HG03571 (cell line): ENCODE data around the gene KDM4F.
"Not testable (repeated sequence)": the region's sequence is repeated elsewhere in the genome, so short reads cannot be mapped to it uniquely, and the experiment has no call there.

Experiments
- ATAC-seq: cut with Tn5 transposase; IDR thresholded peaks from one replicate; pipeline ENCODE4 v1.9.1; 2021; ENCODE audit not compliant: unreplicated experiment

KDM4F gene

DNA sequence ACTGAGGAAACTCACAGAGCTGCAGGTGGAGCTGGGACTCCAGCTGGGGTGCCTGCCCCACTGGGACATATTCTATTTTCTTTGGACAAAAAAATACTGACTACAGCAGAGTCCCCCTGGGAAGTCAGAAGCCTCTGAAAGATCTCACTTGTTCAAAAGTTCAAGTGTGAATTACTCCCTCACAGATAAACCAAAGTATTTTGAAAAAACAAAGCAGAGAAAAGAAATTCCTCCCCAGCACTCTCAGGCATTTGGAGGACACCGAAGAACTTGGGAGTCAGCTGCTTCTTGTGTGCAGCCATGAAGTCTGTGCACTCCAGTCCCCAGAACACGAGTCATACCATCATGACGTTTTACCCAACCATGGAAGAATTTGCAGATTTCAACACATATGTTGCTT is at the start of gene KDM4F:
Gene KDM4F, plus strand, starts transcription at position 301 of the 400 bp plus-strand sequence.
- not testable (repeated sequence) for ATAC-seq

GRCh38 chr11:95003716-95004115 is 45.5 kb upstream of the KDM4F start:
- ATAC-seq = no peak

- no peak for ATAC-seq
Measured at GRCh38 chr11:95005642-95006041, 43.6 kb upstream of the KDM4F start.

GRCh38 chr11:95011376-95011775 is 37.8 kb upstream of the KDM4F start:
- no peak for ATAC-seq

DNA sequence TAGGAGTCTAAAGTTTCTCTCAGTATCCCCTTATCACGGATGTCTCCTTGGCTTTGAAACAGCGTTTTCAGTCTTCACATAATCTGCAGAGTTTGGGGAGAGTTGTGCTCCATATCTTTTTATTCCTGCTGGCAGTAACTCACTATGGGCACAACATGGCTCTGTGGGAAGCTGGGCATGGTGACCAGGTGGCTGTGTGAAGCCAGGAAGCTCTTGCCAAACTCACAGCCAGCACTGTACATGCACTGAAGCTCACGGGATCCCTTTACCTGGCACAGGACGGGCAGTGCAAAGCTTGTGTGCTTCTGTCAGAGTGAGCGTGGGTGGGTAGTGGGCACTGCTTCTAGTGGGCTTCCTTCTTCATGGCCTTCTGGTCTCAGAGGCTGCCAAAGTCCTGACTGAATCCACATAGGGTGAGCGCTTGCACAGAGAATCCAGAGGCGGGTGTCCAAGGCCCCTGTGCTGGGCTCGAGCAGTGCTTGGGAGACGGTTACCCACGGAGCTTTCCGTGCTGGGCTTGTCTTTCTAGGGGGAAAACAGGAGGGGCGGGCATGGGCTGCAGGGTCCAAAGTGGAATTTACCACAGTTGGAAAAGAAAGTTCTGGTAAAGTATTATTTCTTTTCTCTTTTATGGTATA is 34.9 kb upstream of the KDM4F start:
- ATAC-seq = no peak

GRCh38 chr11:95016139-95016538 is 33.1 kb upstream of the KDM4F start:
- no peak for ATAC-seq

- not testable (repeated sequence) for ATAC-seq
Measured at GRCh38 chr11:95021468-95021867, 27.8 kb upstream of the KDM4F start.

DNA sequence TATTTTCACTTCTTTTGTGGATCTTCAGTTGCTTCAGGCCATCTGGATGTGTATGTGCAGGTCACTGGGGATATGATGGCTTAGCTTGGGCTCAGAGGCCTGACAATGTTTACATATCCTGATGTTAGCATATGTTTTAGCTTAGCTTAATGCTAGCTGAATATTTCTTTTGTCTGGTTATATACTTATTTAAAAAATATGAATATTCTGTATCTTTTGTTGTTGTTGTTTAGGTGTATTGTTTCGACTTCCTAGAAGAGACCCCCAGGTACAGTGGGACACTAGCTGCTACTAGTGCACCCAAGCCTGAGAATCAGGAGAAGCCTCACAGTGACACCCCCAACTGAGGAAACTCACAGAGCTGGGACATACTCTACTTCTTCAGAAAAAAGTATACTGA is 24.3 kb upstream of the KDM4F start, which contains the start of gene KDM4E:
Gene KDM4E, plus strand, starts transcription at position 301 of the 400 bp plus-strand sequence. CDS start 300 bp downstream, outside the sequence.
- no peak for ATAC-seq

DNA sequence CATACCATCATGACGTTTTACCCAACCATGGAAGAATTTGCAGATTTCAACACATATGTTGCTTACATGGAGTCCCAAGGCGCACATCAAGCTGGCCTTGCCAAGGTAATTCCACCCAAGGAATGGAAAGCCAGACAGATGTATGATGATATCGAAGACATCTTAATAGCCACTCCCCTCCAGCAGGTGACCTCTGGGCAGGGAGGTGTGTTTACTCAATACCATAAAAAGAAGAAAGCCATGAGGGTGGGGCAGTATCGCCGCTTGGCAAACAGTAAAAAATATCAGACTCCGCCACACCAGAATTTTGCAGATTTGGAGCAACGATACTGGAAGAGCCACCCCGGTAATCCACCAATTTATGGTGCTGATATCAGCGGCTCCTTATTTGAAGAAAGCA is 23.6 kb upstream of the KDM4F start:
- not testable (repeated sequence) for ATAC-seq

DNA sequence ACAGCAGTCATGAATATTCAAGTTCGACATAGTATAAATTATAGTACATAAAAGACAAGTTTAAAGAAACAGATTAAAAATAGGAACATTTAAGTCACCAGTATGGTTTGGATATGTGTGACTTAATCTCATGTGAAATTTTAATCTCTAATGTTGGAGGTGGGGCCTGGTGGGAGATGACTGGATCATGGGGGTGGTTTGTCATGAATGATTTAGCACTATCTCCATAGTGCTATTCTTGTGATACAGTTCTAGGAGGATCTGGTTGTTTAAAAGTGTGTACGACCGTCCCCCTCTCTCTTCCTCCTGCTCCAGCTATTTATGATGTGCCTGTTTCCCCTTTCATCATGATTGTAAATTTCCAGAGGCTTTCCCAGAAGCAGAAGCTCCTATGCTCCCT is 20.9 kb upstream of the KDM4F start:
- no peak for ATAC-seq

DNA sequence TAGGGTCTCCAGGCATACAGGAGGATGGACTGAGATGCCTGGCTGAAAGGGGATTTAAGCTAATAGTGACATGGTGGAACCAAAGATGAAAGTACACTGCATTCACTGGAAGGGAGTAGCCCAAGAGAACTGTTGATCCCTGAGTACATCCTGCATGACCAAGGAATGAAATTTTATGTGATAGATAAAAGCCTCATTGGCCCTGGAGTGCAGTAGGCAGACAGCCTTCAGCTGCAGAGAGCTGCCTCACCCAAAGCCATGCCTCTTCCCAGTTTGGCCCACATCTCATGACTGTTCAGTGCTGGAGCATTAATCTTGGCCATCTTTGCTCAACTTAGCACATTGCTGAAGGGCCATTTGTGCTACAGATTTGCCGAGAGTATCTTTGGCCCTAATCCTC is 16.2 kb upstream of the KDM4F start:
- ATAC-seq = no peak

GRCh38 chr11:95035316-95035715 is 13.9 kb upstream of the KDM4F start:
- no peak for ATAC-seq

DNA sequence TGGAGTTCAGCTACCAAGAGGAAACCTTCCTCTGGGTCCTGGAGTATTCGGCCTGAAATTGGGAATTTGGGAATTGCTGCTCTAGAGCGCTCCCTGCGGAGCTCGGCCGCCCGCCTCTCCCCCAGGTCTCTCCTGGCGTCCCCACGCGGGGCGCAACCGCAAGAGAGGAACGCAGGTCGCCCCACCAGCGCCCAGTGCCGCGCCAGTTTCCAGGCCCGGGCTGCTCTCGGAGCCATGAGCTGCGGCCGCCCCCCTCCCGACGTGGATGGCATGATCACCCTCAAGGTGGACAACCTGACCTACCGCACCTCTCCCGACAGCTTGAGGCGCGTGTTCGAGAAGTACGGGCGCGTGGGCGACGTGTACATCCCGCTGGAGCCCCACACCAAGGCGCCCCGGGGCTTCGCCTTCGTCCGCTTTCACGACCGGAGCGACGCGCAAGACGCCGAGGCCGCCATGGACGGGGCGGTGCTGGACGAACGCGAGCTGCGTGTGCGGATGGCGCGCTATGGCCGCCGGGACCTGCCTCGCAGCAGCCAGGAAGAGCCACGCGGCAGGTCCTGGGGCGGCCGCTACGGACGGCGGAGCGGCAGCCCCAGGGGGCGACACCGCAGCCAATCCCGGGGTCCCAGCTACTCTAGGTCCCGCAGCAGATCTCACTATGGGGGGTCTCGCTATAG is 11.7 kb upstream of the KDM4F start:
- ATAC-seq = not testable (repeated sequence)

DNA sequence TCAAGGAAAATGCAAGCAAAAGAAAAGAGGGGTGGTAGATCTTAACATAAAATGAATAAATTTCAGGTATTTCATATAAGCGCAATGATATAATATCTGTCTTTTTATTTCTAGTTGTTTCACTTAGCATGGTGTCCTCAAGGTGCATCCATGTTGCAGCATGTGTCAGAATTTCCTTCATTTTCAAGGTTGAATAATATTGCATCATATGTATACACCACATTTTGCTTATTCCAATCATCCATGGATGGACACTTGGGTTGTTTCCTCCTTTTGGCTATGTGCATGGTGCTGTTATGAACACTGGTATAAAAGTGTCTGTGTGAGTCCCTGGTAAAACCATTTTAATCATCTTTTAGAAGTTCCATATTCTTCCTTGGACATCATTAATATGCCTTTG is 7.0 kb upstream of the KDM4F start:
- ATAC-seq = no peak

DNA sequence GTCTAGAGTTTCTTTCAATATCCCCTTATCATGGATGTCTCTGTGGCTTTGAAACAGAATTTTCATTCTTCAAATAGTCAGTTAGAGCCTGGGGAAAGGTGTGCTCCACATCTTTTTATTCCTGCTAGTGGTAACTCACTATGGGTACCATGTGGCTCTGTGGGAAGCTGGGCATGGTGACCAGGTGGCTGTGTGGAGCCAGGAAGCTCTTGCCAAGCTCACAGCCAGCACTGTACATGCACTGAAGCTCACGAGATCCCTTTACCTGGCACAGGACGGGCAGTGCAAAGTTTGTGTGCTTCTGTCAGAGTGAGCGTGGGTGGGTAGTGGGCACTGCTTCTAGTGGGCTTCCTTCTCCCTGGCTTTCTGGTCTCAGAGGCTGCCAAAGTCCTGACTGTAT is 6.3 kb upstream of the KDM4F start:
- no peak for ATAC-seq

- ATAC-seq = no peak
Measured at GRCh38 chr11:95044010-95044409, 5.2 kb upstream of the KDM4F start.

- no peak for ATAC-seq
Measured at GRCh38 chr11:95045812-95046211, 3.4 kb upstream of the KDM4F start.

- no peak for ATAC-seq
Measured at GRCh38 chr11:95050595-95051202, 1.5 kb downstream of the KDM4F start.

- no peak for ATAC-seq
Measured at GRCh38 chr11:95054356-95054755, 5.1 kb downstream of the KDM4F start.

DNA sequence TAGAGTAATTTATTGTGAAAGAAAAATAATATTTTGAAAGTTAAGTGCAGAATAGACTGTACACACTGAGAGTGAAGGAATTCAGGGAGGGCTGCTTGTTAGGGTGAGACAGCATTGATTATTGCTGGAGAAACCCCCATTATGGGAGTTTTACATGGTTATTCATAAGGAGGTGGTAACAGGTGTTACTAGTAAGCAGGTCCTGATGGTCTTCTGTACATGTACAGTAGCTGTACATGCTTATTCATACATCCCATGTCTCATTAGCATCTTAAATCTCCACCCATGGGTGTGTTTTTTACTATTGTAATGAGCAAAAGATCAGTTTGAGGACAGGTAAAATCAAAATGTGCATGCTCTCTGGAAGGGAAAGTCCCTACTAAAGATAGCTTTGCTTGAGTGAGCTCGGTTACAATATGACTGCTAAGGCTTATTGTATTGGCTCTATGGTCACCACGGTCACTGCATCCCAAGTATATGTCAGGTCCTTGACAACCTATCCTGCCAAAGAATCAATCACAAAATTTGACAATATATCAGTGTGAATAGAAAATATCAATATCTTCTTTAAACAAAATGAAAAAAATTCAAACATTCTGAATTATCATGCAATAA is 6.2 kb downstream of the KDM4F start:
- peak; percentile 95 for ATAC-seq

DNA sequence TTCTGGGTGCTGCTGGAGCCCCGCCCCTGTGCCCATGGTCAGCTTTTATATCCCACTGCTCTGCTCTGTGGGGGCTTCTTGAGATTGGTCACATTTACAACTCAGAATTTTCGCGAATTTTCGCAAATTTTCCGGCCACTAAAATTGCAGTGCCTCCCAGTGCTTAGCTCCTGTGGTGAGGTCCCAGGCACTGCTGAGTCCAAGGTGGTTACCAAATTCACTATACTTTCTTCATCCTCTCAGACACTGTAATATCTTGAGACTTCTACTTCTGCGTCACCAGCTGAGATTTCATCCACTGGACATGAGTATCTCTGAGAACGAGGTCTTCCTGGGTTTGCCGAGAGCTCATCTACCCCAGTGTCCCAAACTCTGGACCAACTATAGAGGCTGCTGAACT is 8.7 kb downstream of the KDM4F start:
- ATAC-seq = no peak

DNA sequence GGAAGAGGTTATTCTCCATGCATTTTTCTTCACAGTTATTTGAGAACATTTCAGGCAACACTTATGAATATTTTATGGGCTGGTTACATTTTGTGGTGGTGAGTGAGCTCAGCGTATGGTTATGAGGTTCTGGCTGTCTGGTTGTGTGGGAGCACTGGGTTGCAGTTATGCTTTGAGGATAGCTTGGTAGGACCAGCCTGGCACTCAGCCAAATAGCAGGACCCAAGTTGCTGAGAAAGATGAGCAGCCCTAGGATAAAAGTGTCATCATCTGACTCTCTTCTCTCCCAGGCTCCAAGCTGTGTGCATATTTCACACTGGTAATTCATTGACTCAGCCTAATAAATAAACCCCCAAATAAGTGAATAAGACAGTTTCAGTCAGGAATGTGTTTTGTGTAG is 9.4 kb downstream of the KDM4F start:
- ATAC-seq = no peak
